Ovary (tissue), 9 donors: ENCODE data around the gene POLR2J. TPM values are rescaled to one million over a fixed set of nuclear protein-coding genes. Genes with fewer than 3 reads are reported as not detected.
"Not testable (repeated sequence)": the region's sequence is repeated elsewhere in the genome, so short reads cannot be mapped to it uniquely, and the experiment has no call there.

Source experiments
- DNase-seq, 5 donors: peaks; one replicate each; pipeline ENCODE4 v3.0.0-alpha.2; 2019 to 2020
- H3K27ac ChIP-seq, 2 donors: fragments of 200-600 bp; one replicate each; pipeline versions ENCODE4 v1.5.1 to v1.8.0; 2019 to 2022
- H3K27me3 ChIP-seq: fragments of 200-600 bp; one replicate; pipeline ENCODE4 v1.8.0; 2022
- H3K36me3 ChIP-seq: fragments of 200-600 bp; sonication (generic); one replicate; pipeline ENCODE4 v1.5.1; 2019
- H3K4me1 ChIP-seq: one replicate; pipeline ENCODE4 v1.8.1; 2013; ENCODE audit warnings: mild to moderate bottlenecking, moderate library complexity; ENCODE audit not compliant: insufficient read depth
- H3K4me3 ChIP-seq: fragments of 200-600 bp; sonication (generic); one replicate; pipeline ENCODE4 v1.5.1; 2017
- H3K9me3 ChIP-seq, 2 donors: fragments of 200-600 bp in 1 of 2; sonication (generic) in 1 of 2; one replicate each; pipeline versions ENCODE4 v1.5.1 to v1.8.1; 2013 to 2019; ENCODE audit warnings: mild to moderate bottlenecking in 1 of 2, moderate library complexity in 1 of 2
- WGBS, 3 donors: extraction: QIAGEN DNeasy Blood & Tissue Kit in 1 of 3; methylation state at CpG; one replicate each; pipeline versions ENCODE4 v1.1.5 to v1.1.7; 2013 to 2017; 5-methylcytosine and 5-hydroxymethylcytosine counted together
- intact Hi-C, 4 donors: fragments of 100-400 bp; cut with DNase I; formaldehyde crosslinking; loops; one replicate each; pipeline versions ENCODE4 v1.11.0 to v1.15.1; 2022 to 2023
- polyA plus RNA-seq, 2 donors: library from polyadenylated mRNA; stranded (reverse); fragments of 200-250 nt in 1 of 2; fragments of 350-450 nt in 1 of 2; fragmentation: Illumina TruSeq in 1 of 2; extraction: RNeasy Lipid Tissue Mini Kit (QIAGEN cat#74804) in 1 of 2; gene quantifications; one replicate each; pipeline ENCODE4 v1.2.3, GENCODE V29; 2013 to 2014
- total RNA-seq, 7 donors: library from RNA; depleted of rRNA in 2 of 7; stranded (reverse); fragments of >200 nt in 2 of 7; fragmentation: NEBNext Ultra II Directional in 3 of 7; extraction: Animal tissue kit (Norgen Biotek cat#: 25700) in 3 of 7; gene quantifications; one replicate each; pipeline versions ENCODE4 v1.1.0 to v1.2.4, GENCODE V29; 2016 to 2023
- donor health status: DM: no; HTN: no; CAD: no; lungs with moderate emphysema.
- donor health status: DM: no; HTN: no; CAD: no.
- donor health status: Bipolar disorder and iron deficiency.
- donor health status: DM: yes; HTN: yes; CAD: no.
- donor health status: DM: no; HTN: no; CAD: no.
- donor health status: DM: yes; HTN: yes; CAD: no.

POLR2J gene
- total and polyA plus RNA-seq, 9 donors: 17.7 to 77.1 (median 41.9) TPM

GRCh38 chr7:102512642-102513221 is 34.0 kb upstream of the POLR2J start:
- H3K36me3 ChIP-seq, H3K27me3 ChIP-seq, H3K4me1 ChIP-seq, H3K9me3 ChIP-seq, intact Hi-C loops: not testable (repeated sequence)
- peak overlapping the region; percentile 26 for H3K4me3 ChIP-seq
- peak; percentile 47 to 81 (median 61) for DNase-seq
- WGBS, 3 donors: 4 to 6% (median 4%) methylated on average over 5 of the region's 5 CpGs
- peak overlapping the region; percentile 60 to 87 for H3K27ac ChIP-seq

GRCh38 chr7:102511860-102512522 is 33.3 kb upstream of the POLR2J start:
- WGBS, 3 donors: no CpG with 5 or more reads among the region's 30 CpGs
- H3K27me3 ChIP-seq, intact Hi-C loops: not testable (repeated sequence)

GRCh38 chr7:102510575-102510974 is 31.9 kb upstream of the POLR2J start:
- intact Hi-C loops, H3K4me1 ChIP-seq, H3K4me3 ChIP-seq, H3K27ac ChIP-seq, H3K36me3 ChIP-seq, H3K9me3 ChIP-seq, H3K27me3 ChIP-seq: not testable (repeated sequence)
- WGBS, 3 donors: 74 to 85% (median 77%) methylated on average over 4 to 5 of the region's 8 CpGs
- peak in 1 of 5 donors; percentile 43 for DNase-seq

More at GRCh38 chr7:102511860-102512522, 33.3 kb upstream of the POLR2J start:
- not testable (repeated sequence) for H3K4me1 ChIP-seq, DNase-seq, H3K27ac ChIP-seq, H3K4me3 ChIP-seq, H3K36me3 ChIP-seq, H3K9me3 ChIP-seq

GRCh38 chr7:102507410-102508088 is 28.8 kb upstream of the POLR2J start:
- intact Hi-C loops: not testable (repeated sequence)
- WGBS, 3 donors: 80 to 85% methylated on average over 2 of the region's 8 CpGs; no CpG with 5 or more reads in 1 of the 3 donors

GRCh38 chr7:102505298-102506185 is 26.8 kb upstream of the POLR2J start:
- H3K27ac ChIP-seq, intact Hi-C loops, H3K4me3 ChIP-seq, H3K9me3 ChIP-seq, H3K4me1 ChIP-seq, H3K36me3 ChIP-seq, H3K27me3 ChIP-seq: not testable (repeated sequence)
- peak in 2 of 5 donors; percentile 8 to 15 for DNase-seq
- WGBS, 3 donors: 73% methylated on average over 5 of the region's 24 CpGs; no CpG with 5 or more reads in 1 of the 3 donors

More at GRCh38 chr7:102507410-102508088, 28.8 kb upstream of the POLR2J start:
- not testable (repeated sequence) for H3K4me3 ChIP-seq, H3K27me3 ChIP-seq, H3K36me3 ChIP-seq, H3K9me3 ChIP-seq, H3K4me1 ChIP-seq, H3K27ac ChIP-seq
- DNase-seq: peak in 2 of 5 donors; percentile 5 to 27

GRCh38 chr7:102503141-102503540 is 24.4 kb upstream of the POLR2J start:
- H3K36me3 ChIP-seq, H3K27me3 ChIP-seq, H3K4me1 ChIP-seq, H3K27ac ChIP-seq, H3K4me3 ChIP-seq, H3K9me3 ChIP-seq, DNase-seq, intact Hi-C loops: not testable (repeated sequence)
- WGBS, 3 donors: no CpG with 5 or more reads among the region's 12 CpGs

- intact Hi-C loops: not testable (repeated sequence)
- peak in 1 of 5 donors; percentile 10 for DNase-seq
Measured at GRCh38 chr7:102498321-102498720, 19.6 kb upstream of the POLR2J start.

GRCh38 chr7:102497308-102497707 is 18.6 kb upstream of the POLR2J start:
- 67 to 100% methylated on average over 1 of the region's 5 CpGs; no CpG with 5 or more reads in 1 of the 3 donors for WGBS, 3 donors
- DNase-seq: peak in 1 of 5 donors; percentile 13
- intact Hi-C loops, H3K4me3 ChIP-seq, H3K27ac ChIP-seq, H3K9me3 ChIP-seq, H3K27me3 ChIP-seq, H3K36me3 ChIP-seq, H3K4me1 ChIP-seq: not testable (repeated sequence)

More at GRCh38 chr7:102498321-102498720, 19.6 kb upstream of the POLR2J start:
- not testable (repeated sequence) for H3K4me1 ChIP-seq, H3K9me3 ChIP-seq, H3K4me3 ChIP-seq, H3K27me3 ChIP-seq, H3K36me3 ChIP-seq, H3K27ac ChIP-seq
- WGBS, 3 donors: 91 to 95% (median 91%) methylated on average over 10 to 14 of the region's 16 CpGs

- H3K4me3 ChIP-seq, H3K36me3 ChIP-seq, H3K27ac ChIP-seq, H3K4me1 ChIP-seq, intact Hi-C loops, H3K27me3 ChIP-seq, H3K9me3 ChIP-seq: not testable (repeated sequence)
- WGBS, 3 donors: 72 to 90% (median 80%) methylated on average over 3 to 5 of the region's 10 CpGs
- peak in 2 of 5 donors; percentile 10 to 15 for DNase-seq
Measured at GRCh38 chr7:102496861-102497260, 18.1 kb upstream of the POLR2J start.

GRCh38 chr7:102494473-102495149 is 15.9 kb upstream of the POLR2J start:
- intact Hi-C loops, H3K36me3 ChIP-seq, H3K27me3 ChIP-seq, DNase-seq, H3K4me3 ChIP-seq, H3K4me1 ChIP-seq, H3K9me3 ChIP-seq, H3K27ac ChIP-seq: not testable (repeated sequence)
- no CpG with 5 or more reads among the region's 67 CpGs for WGBS, 3 donors
